Natural killer cell (primary cell): ENCODE data around the gene CA10. TPM values are rescaled to one million over a fixed set of nuclear protein-coding genes. Genes with fewer than 3 reads are reported as not detected.

Experiments
- ATAC-seq, 3 donors: fragments of 150-1000 bp in 2 of 3; fragments of 200-7000 bp in 1 of 3; cut with Tn5 transposase; 1 replicate in 1 of 3; 2 replicates in 2 of 3; pipeline ENCODE4 v1.10.0; 2021; ENCODE audit warnings: mild to moderate bottlenecking in 2 of 3, moderate library complexity in 2 of 3
- DNase-seq, 2 donors: peaks; one replicate each; pipeline versions ENCODE4 v3.0.0 to v3.0.0-alpha.2; 2013 to 2021; ENCODE audit warnings: mixed read lengths in 1 of 2
- H3K27ac ChIP-seq: one replicate; pipeline ENCODE4 v1.5.1; 2013; ENCODE audit warnings: mild to moderate bottlenecking, low read length
- H3K27me3 ChIP-seq: one replicate; pipeline ENCODE4 v1.6.1; 2013; ENCODE audit warnings: low read length; ENCODE audit not compliant: control insufficient read depth, insufficient read depth
- H3K36me3 ChIP-seq: one replicate; pipeline ENCODE4 v1.6.1; 2013; ENCODE audit warnings: low read length; ENCODE audit not compliant: control insufficient read depth, insufficient read depth
- H3K4me1 ChIP-seq: one replicate; pipeline ENCODE4 v1.6.1; 2013; ENCODE audit warnings: low read length; ENCODE audit not compliant: control insufficient read depth, insufficient read depth
- H3K4me3 ChIP-seq: one replicate; pipeline ENCODE4 v1.5.1; 2013; ENCODE audit warnings: low read length
- H3K9me3 ChIP-seq: one replicate; pipeline ENCODE4 v1.6.1; 2013; ENCODE audit warnings: low read length; ENCODE audit not compliant: control insufficient read depth, insufficient read depth
- H3K27ac Mint-ChIP-seq, 2 donors: one replicate each; pipeline ENCODE4 v1.8.0; 2022; ENCODE audit warnings: mild to moderate bottlenecking in 2 of 2, mixed read lengths in 2 of 2, moderate library complexity in 1 of 2
- H3K27me3 Mint-ChIP-seq, 2 donors: one replicate each; pipeline ENCODE4 v1.8.0; 2022; ENCODE audit warnings: low read depth in 2 of 2, mixed read lengths in 2 of 2
- H3K36me3 Mint-ChIP-seq: one replicate; pipeline ENCODE4 v1.8.0; 2022; ENCODE audit warnings: mixed read lengths
- H3K4me1 Mint-ChIP-seq, 2 donors: one replicate each; pipeline ENCODE4 v1.8.0; 2022; ENCODE audit warnings: mixed read lengths in 2 of 2
- H3K4me3 Mint-ChIP-seq: one replicate; pipeline ENCODE4 v1.8.0; 2022; ENCODE audit warnings: mild to moderate bottlenecking, moderate library complexity, mixed read lengths
- H3K9me3 Mint-ChIP-seq, 2 donors: one replicate each; pipeline ENCODE4 v1.8.0; 2022; ENCODE audit warnings: mixed read lengths in 2 of 2
- CTCF ChIP-seq: fragments of 200-600 bp; IDR thresholded peaks from one replicate; pipeline ENCODE4 v1.8.0; 2022; ENCODE audit warnings: antibody characterized with exemption
- WGBS: methylation state at CpG from one replicate; pipeline ENCODE4 v1.1.7; 2013; ENCODE audit warnings: missing lambda C conversion rate; ENCODE audit not compliant: insufficient coverage; 5-methylcytosine and 5-hydroxymethylcytosine counted together
- intact Hi-C: fragments of 100-400 bp; cut with micrococcal nuclease; formaldehyde crosslinking; loops from one replicate; pipeline ENCODE4 v1.14.2; 2022
- total RNA-seq, 4 donors: library from RNA; stranded (reverse); fragments of 120-200 nt in 1 of 4; gene quantifications; one replicate each; pipeline versions ENCODE4 v1.2.3 to v1.2.4, GENCODE V29; 2013 to 2022

Gene CA10
- total RNA-seq, 3 donors from 2014 or later (not counting 1 experiment from before 2014, with no cell fraction given), result not detected

- Mint-ChIP-seq H3K4me3 (no peak overlapping the region), H3K27ac (no peak overlapping the region), H3K27me3 (peaks cover 5 to 6% of the 10 kb centered on the region in 2 donors), H3K4me1 (no peaks in the 10 kb centered on the region), H3K9me3 (no peaks in the 10 kb centered on the region), H3K36me3 (no peaks in the 10 kb centered on the region)
- Histone ChIP-seq H3K9me3 (no peaks in the 10 kb centered on the region), H3K36me3 (no peaks in the 10 kb centered on the region), H3K4me1 (peaks cover 9% of the 10 kb centered on the region), H3K27ac (no peak overlapping the region), H3K27me3 (no peaks in the 10 kb centered on the region), H3K4me3 (no peak overlapping the region)
- 37% methylated on average over 5 of the region's 5 CpGs for WGBS
- intact Hi-C loops, result no loop called here
- DNase-seq (no peak), ATAC-seq (no peak)
- no peak for TF ChIP-seq CTCF
Observed at GRCh38 chr17:51653878-51654277, 504.6 kb downstream of the CA10 start.

GRCh38 chr17:51652529-51652928 lies 506.0 kb downstream of the CA10 start:
- no peaks in the 10 kb centered on the region for H3K36me3 ChIP-seq
- no peak for TF ChIP-seq CTCF
- no peak overlapping the region for H3K4me3 ChIP-seq
- Mint-ChIP-seq H3K27ac (no peak overlapping the region), H3K36me3 (no peaks in the 10 kb centered on the region), H3K4me3 (no peak overlapping the region), H3K4me1 (no peaks in the 10 kb centered on the region), H3K27me3 (peaks cover 5 to 6% of the 10 kb centered on the region in 2 donors), H3K9me3 (no peaks in the 10 kb centered on the region)
- H3K4me1 ChIP-seq, result peaks cover 9% of the 10 kb centered on the region
- no peaks in the 10 kb centered on the region for H3K9me3 ChIP-seq
- intact Hi-C loops, result no loop called here
- H3K27ac ChIP-seq, result no peak overlapping the region
- 63% methylated on average over 3 of the region's 3 CpGs for WGBS
- no peaks in the 10 kb centered on the region for H3K27me3 ChIP-seq
- ATAC-seq (no peak), DNase-seq (no peak)

GRCh38 chr17:51651513-51652298 lies 506.8 kb downstream of the CA10 start:
- 69% methylated on average over 6 of the region's 6 CpGs for WGBS
- Histone ChIP-seq H3K9me3 (no peaks in the 10 kb centered on the region), H3K4me3 (no peak overlapping the region), H3K36me3 (no peaks in the 10 kb centered on the region), H3K27me3 (no peaks in the 10 kb centered on the region), H3K4me1 (peaks cover 3% of the 10 kb centered on the region), H3K27ac (no peak overlapping the region)
- Mint-ChIP-seq H3K36me3 (no peaks in the 10 kb centered on the region), H3K4me1 (no peaks in the 10 kb centered on the region), H3K9me3 (no peaks in the 10 kb centered on the region), H3K27me3 (peaks cover 5 to 6% of the 10 kb centered on the region in 2 donors), H3K4me3 (no peak overlapping the region), H3K27ac (no peak overlapping the region)
- DNase-seq, result no peak
- no peak for TF ChIP-seq CTCF
- ATAC-seq, result no peak
- intact Hi-C loops, result no loop called here

- no peaks in the 10 kb centered on the region for H3K36me3 ChIP-seq
- intact Hi-C loops, result no loop called here
- DNase-seq (no peak), ATAC-seq (no peak)
- no peak for TF ChIP-seq CTCF
- 76% methylated on average over 2 of the region's 3 CpGs for WGBS
- Mint-ChIP-seq H3K4me1 (no peaks in the 10 kb centered on the region), H3K4me3 (no peak overlapping the region), H3K36me3 (no peaks in the 10 kb centered on the region), H3K27me3 (peaks cover 6 to 8% of the 10 kb centered on the region in 2 donors), H3K27ac (no peak overlapping the region), H3K9me3 (no peaks in the 10 kb centered on the region)
- H3K4me1 ChIP-seq, result no peaks in the 10 kb centered on the region
- no peak overlapping the region for H3K4me3 ChIP-seq
- H3K27me3 ChIP-seq, result no peaks in the 10 kb centered on the region
- no peak overlapping the region for H3K27ac ChIP-seq
- H3K9me3 ChIP-seq, result no peaks in the 10 kb centered on the region
Observed at GRCh38 chr17:51650772-51651171, 507.7 kb downstream of the CA10 start.
